ENCODE measurements around the gene TNS3. TPM values are rescaled to one million over a fixed set of nuclear protein-coding genes. Genes with fewer than 3 reads are reported as not detected.

TNS3 gene
- total RNA-seq, 1 experiment from 2014 or later: 27.6 TPM

GRCh38 chr7:47225387-47226131, 356.4 kb downstream of the TNS3 start:
- H3K9me3 ChIP-seq: no peaks in the 10 kb centered on the region
- H3K27me3 ChIP-seq: no peaks in the 10 kb centered on the region
- H3K4me3 ChIP-seq: no peak overlapping the region
- no peaks in the 10 kb centered on the region for H3K36me3 ChIP-seq
- DNase-seq: no peak
